H1 (cell line): ENCODE measurements around the gene KLK10. TPM values are rescaled to one million over a fixed set of nuclear protein-coding genes. Genes with fewer than 3 reads are reported as not detected.

Experiments
- CTCF ChIA-PET: fragments of 300-600 bp; sonication (Branson Sonifier 250); formaldehyde crosslinking; loops from one replicate; lab custom pipeline; 2021; ENCODE audit not compliant: partially characterized antibody; lab: Charles Lee
- POLR2A ChIA-PET: fragments of 300-600 bp; sonication (Branson Sonifier 250); formaldehyde crosslinking; loops from one replicate; lab custom pipeline; 2021; ENCODE audit warnings: inconsistent platforms; ENCODE audit not compliant: partially characterized antibody; lab: Charles Lee
- DNase-seq, 2 experiments: peaks; one replicate each; pipeline versions ENCODE4 v3.0.0 to v3.0.0-alpha.2; 2010 to 2022; ENCODE audit warnings: low spot score in 2 of 2, low read depth in 1 of 2, mixed read lengths in 1 of 2
- FAIRE-seq: peaks from 2 replicates; lab custom pipeline; 2011; peaks lifted over from hg19 to GRCh38; lab: Jason Lieb, UNC
- H2AFZ ChIP-seq: 2 replicates; pipeline ENCODE4 v1.8.1; 2012; ENCODE audit warnings: low read length, inconsistent platforms
- H2AK5ac ChIP-seq: 2 replicates; pipeline ENCODE4 v1.6.1; 2013; ENCODE audit warnings: low read depth, low read length
- H2BK120ac ChIP-seq: replicated peaks from 2 replicates; pipeline ENCODE3; 2013; ENCODE audit warnings: low read depth, low read length, inconsistent platforms
- H2BK12ac ChIP-seq: 2 replicates; pipeline ENCODE4 v1.6.1; 2013; ENCODE audit warnings: low read depth, low read length
- H2BK15ac ChIP-seq: 2 replicates; pipeline ENCODE4 v1.6.1; 2013; ENCODE audit warnings: low read length
- H2BK20ac ChIP-seq: 2 replicates; pipeline ENCODE4 v1.6.1; 2013; ENCODE audit warnings: low read length
- H2BK5ac ChIP-seq: 2 replicates; pipeline ENCODE4 v1.6.1; 2013; ENCODE audit warnings: low read depth, low read length
- H3K14ac ChIP-seq: 2 replicates; pipeline ENCODE4 v1.6.1; 2013; ENCODE audit warnings: inconsistent platforms; ENCODE audit not compliant: insufficient read length
- H3K18ac ChIP-seq: 2 replicates; pipeline ENCODE4 v1.6.1; 2013; ENCODE audit warnings: low read length; ENCODE audit errors: extremely low read depth
- H3K23ac ChIP-seq: 2 replicates; pipeline ENCODE4 v1.6.1; 2013; ENCODE audit warnings: inconsistent platforms; ENCODE audit not compliant: insufficient read length
- H3K23me2 ChIP-seq: 2 replicates; pipeline ENCODE4 v1.6.1; 2013; ENCODE audit warnings: low read depth, low read length
- H3K27ac ChIP-seq: 2 replicates; pipeline ENCODE4 v1.6.1; 2011; ENCODE audit warnings: low read depth, low read length, inconsistent platforms
- H3K27me3 ChIP-seq, 4 experiments: replicated peaks in 1 of 4; 1 replicate in 1 of 4; 2 replicates in 3 of 4; pipeline versions ENCODE4 v1.6.1 to v1.8.1; 2011 to 2013; ENCODE audit warnings: low read length in 3 of 4, mild to moderate bottlenecking in 3 of 4, inconsistent platforms in 2 of 4, mixed read lengths in 2 of 4, moderate library complexity in 1 of 4; ENCODE audit not compliant: control insufficient read depth in 3 of 4, insufficient read depth in 3 of 4; ENCODE audit errors: extremely low read depth in 1 of 4
- H3K36me3 ChIP-seq, 4 experiments: 2 replicates each; pipeline versions ENCODE4 v1.6.1 to v1.8.1; 2011 to 2013; ENCODE audit warnings: mild to moderate bottlenecking in 4 of 4, low read length in 3 of 4, moderate library complexity in 2 of 4, control low read depth in 1 of 4, inconsistent platforms in 1 of 4; ENCODE audit not compliant: insufficient read depth in 4 of 4, control insufficient read depth in 2 of 4
- H3K4ac ChIP-seq: replicated peaks from 2 replicates; pipeline ENCODE3; 2013; ENCODE audit warnings: low read length, low read depth, mixed read lengths, inconsistent platforms; ENCODE audit not compliant: insufficient read length
- H3K4me1 ChIP-seq, 4 experiments: replicated peaks in 1 of 4; 1 replicate in 1 of 4; 2 replicates in 3 of 4; pipeline versions ENCODE4 v1.6.1 to v1.8.1; 2011 to 2013; ENCODE audit warnings: low read length in 3 of 4, inconsistent platforms in 2 of 4, mixed read lengths in 1 of 4; ENCODE audit not compliant: insufficient read depth in 4 of 4, control insufficient read depth in 3 of 4
- H3K4me2 ChIP-seq, 2 experiments: 2 replicates each; pipeline versions ENCODE4 v1.6.1 to v1.8.1; 2011 to 2013; ENCODE audit warnings: low read depth in 2 of 2, low read length in 2 of 2, control low read depth in 1 of 2, inconsistent platforms in 1 of 2, mild to moderate bottlenecking in 1 of 2; ENCODE audit not compliant: insufficient read depth in 1 of 2
- H3K4me3 ChIP-seq, 4 experiments: fragments of 200-600, 300-600 bp in 1 of 4; sonication (generic), shearing (Covaris generic), sonication (Bioruptor Twin) in 1 of 4; 2 replicates each; pipeline versions ENCODE4 v1.5.1 to v1.8.1; 2011 to 2016; ENCODE audit warnings: low read length in 4 of 4, low read depth in 3 of 4, control low read depth in 2 of 4, inconsistent platforms in 2 of 4, mild to moderate bottlenecking in 2 of 4, mixed read lengths in 1 of 4, moderate library complexity in 1 of 4; ENCODE audit not compliant: insufficient read depth in 2 of 4; ENCODE audit errors: extremely low read depth in 1 of 4
- H3K56ac ChIP-seq: replicated peaks from 2 replicates; pipeline ENCODE3; 2013; ENCODE audit warnings: low read depth, mild to moderate bottlenecking, mixed read lengths, low read length, inconsistent platforms; ENCODE audit not compliant: insufficient read length
- H3K79me1 ChIP-seq: 2 replicates; pipeline ENCODE4 v1.6.1; 2013; ENCODE audit warnings: low read depth, low read length, control low read depth
- H3K79me2 ChIP-seq, 2 experiments: 2 replicates each; pipeline versions ENCODE4 v1.6.1 to v1.8.1; 2012 to 2013; ENCODE audit warnings: low read length in 2 of 2, mild to moderate bottlenecking in 2 of 2, inconsistent platforms in 1 of 2; ENCODE audit not compliant: insufficient read depth in 2 of 2, control insufficient read depth in 1 of 2
- H3K9ac ChIP-seq, 4 experiments: replicated peaks in 1 of 4; 1 replicate in 1 of 4; 2 replicates in 3 of 4; pipeline versions ENCODE4 v1.6.1 to v1.8.1; 2011 to 2013; ENCODE audit warnings: low read depth in 3 of 4, low read length in 3 of 4, control low read depth in 2 of 4, mild to moderate bottlenecking in 2 of 4, moderate library complexity in 2 of 4, inconsistent platforms in 1 of 4; ENCODE audit errors: extremely low read depth in 1 of 4
- H3K9me3 ChIP-seq, 2 experiments: 2 replicates each; pipeline versions ENCODE4 v1.6.1 to v1.8.1; 2012 to 2013; ENCODE audit warnings: mild to moderate bottlenecking in 2 of 2, moderate library complexity in 2 of 2, control low read depth in 1 of 2, inconsistent platforms in 1 of 2, low read depth in 1 of 2, low read length in 1 of 2, mixed read lengths in 1 of 2; ENCODE audit not compliant: insufficient read depth in 2 of 2
- H4K20me1 ChIP-seq, 2 experiments: replicated peaks in 1 of 2; 2 replicates each; pipeline versions ENCODE3 to v1.8.1; 2011 to 2013; ENCODE audit warnings: inconsistent platforms in 2 of 2, low read length in 2 of 2, mild to moderate bottlenecking in 1 of 2; ENCODE audit not compliant: insufficient read depth in 2 of 2, control insufficient read depth in 1 of 2
- H4K5ac ChIP-seq: 2 replicates; pipeline ENCODE4 v1.6.1; 2013; ENCODE audit warnings: low read length, low read depth, mixed read lengths, inconsistent platforms; ENCODE audit not compliant: insufficient read length
- H4K8ac ChIP-seq: 2 replicates; pipeline ENCODE4 v1.8.0; 2013; ENCODE audit warnings: mild to moderate bottlenecking, moderate library complexity, low read length, inconsistent platforms; ENCODE audit not compliant: insufficient read depth; ENCODE audit errors: extremely low read depth
- H4K91ac ChIP-seq: replicated peaks from 2 replicates; pipeline ENCODE3; 2013; ENCODE audit warnings: low read length, mixed read lengths, inconsistent platforms; ENCODE audit not compliant: insufficient read length
- CREB1 ChIP-seq: IDR thresholded peaks from 2 replicates; pipeline ENCODE4 v1.6.1; 2012; ENCODE audit warnings: inconsistent platforms
- GTF2F1 ChIP-seq: IDR thresholded peaks from 2 replicates; pipeline ENCODE4 v1.6.1; 2012; ENCODE audit warnings: low read depth, low read length, improper control_type of control experiment, borderline replicate concordance
- HDAC2 ChIP-seq, 2 experiments: fragments of 300-600 bp in 1 of 2; sonication (generic) in 1 of 2; IDR thresholded peaks; 2 replicates each; pipeline ENCODE4 v1.6.1; 2011 to 2012; ENCODE audit warnings: low read depth in 2 of 2, low read length in 2 of 2, mild to moderate bottlenecking in 2 of 2, moderate library complexity in 2 of 2, borderline replicate concordance in 1 of 2, inconsistent platforms in 1 of 2
- HDAC6 ChIP-seq: IDR thresholded peaks from one replicate; pipeline ENCODE4 v1.7.1; 2012; ENCODE audit warnings: low read depth, mild to moderate bottlenecking, inconsistent platforms, low read length, moderate library complexity
- KDM4A ChIP-seq: IDR thresholded peaks from one replicate; pipeline ENCODE4 v1.7.1; 2012; ENCODE audit warnings: low read depth, mild to moderate bottlenecking, moderate library complexity, low read length, inconsistent platforms; ENCODE audit not compliant: severe bottlenecking
- MAFK ChIP-seq: IDR thresholded peaks from 2 replicates; pipeline ENCODE4 v1.6.1; 2012; ENCODE audit warnings: low read depth, mild to moderate bottlenecking, improper control_type of control experiment, low read length
- POU5F1 ChIP-seq: IDR thresholded peaks from 2 replicates; pipeline ENCODE4 v1.6.1; 2011; ENCODE audit warnings: low read depth, mild to moderate bottlenecking, low read length, moderate library complexity
- SAP30 ChIP-seq: fragments of 300-600 bp; sonication (generic); IDR thresholded peaks from 2 replicates; pipeline ENCODE4 v1.7.1; 2012; ENCODE audit warnings: low read length, moderate library complexity, mild to moderate bottlenecking, inconsistent platforms; ENCODE audit not compliant: insufficient read depth, insufficient replicate concordance
- SIN3A ChIP-seq, 2 experiments: IDR thresholded peaks in 1 of 2; conservative IDR thresholded peaks in 1 of 2; 2 replicates each; pipeline ENCODE4 v1.6.1; 2011 to 2012; ENCODE audit warnings: low read length in 2 of 2, improper control_type of control experiment in 1 of 2, low read depth in 1 of 2, mild to moderate bottlenecking in 1 of 2
- TCF12 ChIP-seq: IDR thresholded peaks from 2 replicates; pipeline ENCODE4 v1.6.1; 2011; ENCODE audit warnings: low read depth, mild to moderate bottlenecking, low read length
- WGBS, 2 experiments: shearing (Covaris generic) in 1 of 2; methylation state at CpG; one replicate each; pipeline versions ENCODE4 v1.1.6 to v1.1.7; 2013 to 2015; ENCODE audit warnings: low lambda C conversion rate in 2 of 2, mixed read lengths in 2 of 2, inconsistent platforms in 1 of 2, low coverage in 1 of 2, missing lambda C conversion rate in 1 of 2; ENCODE audit not compliant: insufficient replicate concordance in 2 of 2, insufficient coverage in 1 of 2, insufficient read length in 1 of 2; ENCODE audit errors: extremely low coverage in 1 of 2, missing lambda C conversion rate in 1 of 2; 5-methylcytosine and 5-hydroxymethylcytosine counted together
- polyA plus RNA-seq, 7 experiments: library from polyadenylated mRNA; depleted of rRNA in 3 of 7; stranded (reverse) in 5 of 7; unstranded in 2 of 7; fragments of >200 nt in 5 of 7; fragments of 200-250 nt in 2 of 7; gene quantifications; 1 replicate in 5 of 7; 2 replicates in 1 of 7; 4 replicates in 1 of 7; pipeline versions ENCODE4 v1.2.1 to v1.2.3, GENCODE V29; 2011 to 2013; ENCODE audit warnings: missing spikeins in 2 of 7, mixed read lengths in 2 of 7
- total RNA-seq: library from RNA; stranded (reverse); fragmentation: NEBNext Ultra II Directional; extraction: Animal tissue kit (Norgen Biotek cat#: 25700); gene quantifications from 2 replicates; pipeline ENCODE4 v1.2.1, GENCODE V29; 2021

The KLK10 gene
- total and polyA plus RNA-seq, 2 of the 8 experiments (the other 6 are each of a cell fraction or from before 2014, with no cell fraction given) = 4.8 to 9.7 TPM

GRCh38 chr19:50974702-50975556 lies 44.6 kb downstream of the KLK10 start:
- no peak overlapping the region for H3K23ac ChIP-seq
- no peak overlapping the region for H3K27ac ChIP-seq
- no peak overlapping the region for H3K14ac ChIP-seq
- H3K9ac ChIP-seq = no peak overlapping the region
- FAIRE-seq (no peak), DNase-seq (no peak)
- no peaks in the 10 kb centered on the region for H3K79me2 ChIP-seq
- peaks cover 3 to 24% (median 13%) of the 10 kb centered on the region in 4 experiments; a peak in 6 of 7 replicates for H3K4me1 ChIP-seq
- H3K18ac ChIP-seq = no peak overlapping the region
- H3K36me3 ChIP-seq = 0 out of 8 replicates have a peak, but pooled peaks cover 0 to 3% (median 0%) of the 10 kb centered on the region in 4 experiments
- no peak overlapping the region for H2BK120ac ChIP-seq
- H3K79me1 ChIP-seq = no peaks in the 10 kb centered on the region
- no peak overlapping the region for H2BK20ac ChIP-seq
- H2BK12ac ChIP-seq = no peak overlapping the region
- 58% methylated on average over 1 of the region's 9 CpGs; no CpG with 5 or more reads in 1 of the 2 experiments for WGBS, 2 experiments
- CTCF ChIA-PET = interaction anchor here (0.7 to 1.7 kb wide), 7 partner anchors 9 to 53 kb away, joined by 3 to 5 read pairs (median 3); no protein-coding TSS in a partner anchor
- H3K27me3 ChIP-seq = no peaks in the 10 kb centered on the region
- no peaks in the 10 kb centered on the region for H4K20me1 ChIP-seq
- no peak overlapping the region for H2BK15ac ChIP-seq
- no peak overlapping the region for H4K91ac ChIP-seq
- no peak overlapping the region for H4K5ac ChIP-seq
- no peak overlapping the region for H3K56ac ChIP-seq
- H3K9me3 ChIP-seq = no peaks in the 10 kb centered on the region
- H3K23me2 ChIP-seq = no peaks in the 10 kb centered on the region
- H2AFZ ChIP-seq = no peak overlapping the region
- 0 out of 4 replicates have a peak overlapping the region, but pooled peaks of 1 of the 2 experiments have one; percentile 44 for H3K4me2 ChIP-seq
- no peak overlapping the region for H2AK5ac ChIP-seq
- no peak overlapping the region for H2BK5ac ChIP-seq
- no peak overlapping the region for H4K8ac ChIP-seq
- no peak overlapping the region for H3K4me3 ChIP-seq
- H3K4ac ChIP-seq = no peak overlapping the region
- POLR2A ChIA-PET = interaction anchor here (0.7 kb wide), 2 partner anchors 16 to 27 kb away, joined by 3 to 4 read pairs; partner anchors contain the start of gene KLK8
- no peak for TF ChIP-seq CREB1
- no peak for TF ChIP-seq SIN3A (conservative IDR thresholded peaks at IDR 0.05 in 1 of 2, IDR thresholded peaks at IDR 0.05 in 1 of 2; ENCODE audit: low read depth in 1 of 2, low read length in 2 of 2)
- no peak for TF ChIP-seq KDM4A
- no peak for TF ChIP-seq GTF2F1
- TF ChIP-seq MAFK = no peak
- no peak for TF ChIP-seq POU5F1
- TF ChIP-seq HDAC6 = no peak
- TF ChIP-seq HDAC2 (IDR thresholded peaks at IDR 0.05; ENCODE audit: borderline replicate concordance in 1 of 2, low read depth in 2 of 2, low read length in 2 of 2) = no peak
- TF ChIP-seq SAP30 = no peak
- TF ChIP-seq TCF12 = no peak
